Activated T-cell treated with anti-CD3 and anti-CD28 coated beads, Interleukin-2, amount 50 U/mL, for 1 hour (primary cell): ENCODE results near the gene FAM53B.

ENCODE experiments used
- DNase-seq: peaks from one replicate; pipeline ENCODE4 v3.0.0-alpha.2; 2020

FAM53B gene

DNA sequence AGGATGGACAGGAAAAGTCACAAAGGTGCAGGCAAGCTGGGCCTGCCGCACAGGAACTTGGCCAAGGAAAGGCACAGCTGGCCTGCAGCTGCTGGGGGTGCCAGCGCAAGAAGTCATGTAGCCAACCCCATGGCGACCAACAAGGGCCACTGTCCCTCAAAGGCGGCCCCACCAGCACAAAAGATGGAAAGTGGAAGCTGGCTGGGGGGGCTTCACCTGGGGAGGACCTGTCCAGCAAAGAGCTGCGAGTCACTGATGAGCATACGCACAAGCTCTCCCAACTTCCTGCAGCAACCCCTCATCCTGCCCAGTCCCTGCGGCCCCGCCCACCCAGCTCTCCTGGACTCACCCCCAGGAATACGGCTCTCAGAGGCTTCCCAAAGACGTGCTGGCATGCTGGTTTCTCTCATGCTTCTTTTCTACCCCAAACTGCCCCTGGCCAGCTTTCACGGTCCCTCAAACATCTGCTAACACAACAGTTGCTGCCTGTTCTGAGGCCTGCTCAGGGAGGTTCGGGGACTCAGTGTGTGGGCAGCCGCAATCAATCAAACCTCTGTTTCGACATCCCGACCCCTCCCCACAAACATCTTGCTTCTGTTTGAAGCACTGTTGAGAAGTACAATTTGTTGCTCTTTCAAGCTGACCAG lies 67.6 kb downstream of the FAM53B start:
- DNase-seq, result no peak

DNA sequence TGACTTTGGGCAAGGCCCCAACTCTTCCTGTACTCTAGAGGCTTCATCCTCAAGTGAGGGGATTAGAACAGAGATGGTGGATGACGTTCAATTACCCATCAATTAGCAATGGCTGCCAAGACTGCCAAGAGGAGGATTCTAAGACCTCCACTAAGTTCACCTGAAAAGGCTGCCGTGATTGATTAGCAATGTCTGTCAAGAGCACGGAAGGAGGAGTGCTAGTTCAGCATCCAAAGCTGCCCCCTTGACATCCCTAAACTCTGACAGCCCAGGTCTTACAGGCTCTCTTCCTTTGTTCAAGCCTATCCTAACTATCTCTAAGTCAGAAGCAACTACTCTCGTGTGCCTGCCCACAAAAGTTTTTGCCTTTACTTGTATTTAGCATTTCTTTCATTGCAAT lies 68.4 kb downstream of the FAM53B start:
- DNase-seq, result no peak

DNA sequence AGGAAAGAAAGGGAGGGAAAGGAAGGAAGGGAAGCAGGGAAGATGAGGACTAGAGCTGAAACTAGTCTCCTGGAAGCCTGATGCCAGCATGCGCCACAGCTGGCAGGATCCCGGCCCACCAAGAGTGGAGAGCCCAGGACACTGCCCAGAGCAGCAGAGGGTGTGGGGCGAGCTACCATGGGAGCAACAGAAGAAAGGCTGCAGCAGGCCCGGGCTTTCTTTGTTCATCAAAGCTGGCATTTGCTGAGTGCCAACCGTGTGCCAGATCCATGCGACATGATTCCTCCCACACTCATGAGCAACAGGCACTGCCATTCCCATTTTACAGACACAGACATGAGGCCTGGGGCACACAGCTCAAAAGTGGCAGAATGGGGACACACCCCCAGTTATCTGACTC lies 68.9 kb downstream of the FAM53B start:
- DNase-seq, result no peak

DNA sequence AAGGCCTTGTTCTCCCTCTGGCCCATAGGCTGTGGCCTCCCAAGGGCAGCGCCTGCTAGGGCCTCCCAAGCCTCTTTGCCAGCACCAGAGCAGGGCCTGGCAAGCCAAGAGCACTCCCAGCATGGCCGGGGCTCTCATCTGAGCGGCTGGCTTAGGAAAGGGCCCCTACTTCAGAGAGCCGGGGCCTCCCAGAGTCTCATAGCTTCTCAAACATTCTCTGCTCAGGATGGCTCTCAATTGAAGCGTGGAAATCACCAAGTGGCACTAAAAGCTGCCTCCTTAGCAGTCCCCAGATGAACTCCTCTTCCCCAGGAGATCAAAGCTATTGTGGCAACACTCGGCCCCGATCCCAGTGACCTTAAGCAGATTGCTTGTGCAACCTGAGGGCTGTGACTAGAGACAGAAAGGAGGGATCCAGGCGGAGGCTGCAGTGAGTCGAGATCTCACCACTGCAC lies 69.4 kb downstream of the FAM53B start:
- DNase-seq, result no peak

DNA sequence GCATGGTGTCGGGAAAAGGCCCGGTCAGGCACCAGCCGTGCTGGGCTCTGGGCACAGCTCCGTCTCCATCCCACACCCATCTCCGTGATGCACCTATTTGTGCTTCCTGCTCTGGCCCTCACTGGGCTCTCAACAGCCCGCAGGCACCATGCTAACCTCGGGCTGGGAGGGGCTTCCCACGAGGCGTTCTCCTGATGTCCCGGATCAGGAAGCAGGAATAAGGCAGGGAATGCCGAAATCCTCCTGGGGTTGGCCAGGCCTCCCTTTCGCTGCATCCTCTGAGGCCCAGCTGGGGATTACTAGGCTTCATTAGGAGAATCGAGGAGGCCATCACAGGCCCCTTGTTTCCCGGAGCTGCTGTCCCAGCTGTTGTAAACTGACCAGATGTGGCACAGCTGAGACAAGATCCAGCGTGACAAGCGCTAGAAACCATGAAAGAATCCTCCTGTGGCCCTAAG lies 72.0 kb downstream of the FAM53B start:
- no peak for DNase-seq

DNA sequence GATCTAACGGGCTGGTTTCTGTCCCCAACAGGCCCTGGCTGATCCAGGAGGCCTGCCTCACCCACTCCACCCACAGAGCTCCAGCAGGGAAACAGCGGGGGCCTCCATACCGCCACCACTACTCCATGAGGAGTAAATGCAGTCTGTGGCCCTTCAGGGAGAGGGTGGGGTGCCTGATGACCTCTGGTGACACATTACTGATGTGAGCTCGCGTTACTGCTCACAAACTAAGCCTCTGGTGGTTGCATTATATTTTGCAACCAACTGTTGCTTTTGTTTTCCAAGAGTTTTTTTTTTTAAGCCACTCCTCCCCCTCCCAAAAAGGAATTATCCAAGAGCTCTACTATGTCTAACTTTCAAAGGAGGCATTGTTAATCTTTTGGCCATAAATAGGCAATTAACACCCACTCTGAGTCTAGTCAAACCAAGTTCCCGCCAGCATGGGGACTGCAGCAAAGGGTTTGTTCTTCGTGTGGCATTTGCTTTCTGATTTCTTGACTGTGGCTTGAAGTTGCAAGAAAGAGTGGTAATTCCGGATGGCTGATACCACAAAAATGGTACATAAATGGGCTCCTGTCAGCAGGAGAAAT lies 72.6 kb downstream of the FAM53B start:
- DNase-seq, result no peak

DNA sequence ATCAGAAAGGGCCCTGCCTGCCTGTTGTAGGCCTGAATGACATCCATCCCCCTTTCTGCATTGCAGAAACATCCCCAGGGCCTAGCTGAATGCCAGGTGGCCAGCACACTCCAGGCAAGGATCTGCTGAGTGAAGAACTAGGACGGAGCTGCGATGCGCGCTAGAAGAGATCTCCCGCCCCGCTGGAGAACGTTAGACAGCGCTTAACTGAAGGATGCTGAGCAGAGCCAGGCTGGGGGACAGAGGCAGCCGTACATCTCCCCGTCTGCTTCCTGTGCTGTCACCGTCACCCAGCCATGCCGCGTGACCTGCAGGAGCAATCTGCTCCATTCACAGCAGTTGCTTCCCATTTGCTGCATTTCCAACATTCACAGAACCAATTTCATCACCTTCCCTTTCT lies 73.3 kb downstream of the FAM53B start:
- DNase-seq, result no peak

DNA sequence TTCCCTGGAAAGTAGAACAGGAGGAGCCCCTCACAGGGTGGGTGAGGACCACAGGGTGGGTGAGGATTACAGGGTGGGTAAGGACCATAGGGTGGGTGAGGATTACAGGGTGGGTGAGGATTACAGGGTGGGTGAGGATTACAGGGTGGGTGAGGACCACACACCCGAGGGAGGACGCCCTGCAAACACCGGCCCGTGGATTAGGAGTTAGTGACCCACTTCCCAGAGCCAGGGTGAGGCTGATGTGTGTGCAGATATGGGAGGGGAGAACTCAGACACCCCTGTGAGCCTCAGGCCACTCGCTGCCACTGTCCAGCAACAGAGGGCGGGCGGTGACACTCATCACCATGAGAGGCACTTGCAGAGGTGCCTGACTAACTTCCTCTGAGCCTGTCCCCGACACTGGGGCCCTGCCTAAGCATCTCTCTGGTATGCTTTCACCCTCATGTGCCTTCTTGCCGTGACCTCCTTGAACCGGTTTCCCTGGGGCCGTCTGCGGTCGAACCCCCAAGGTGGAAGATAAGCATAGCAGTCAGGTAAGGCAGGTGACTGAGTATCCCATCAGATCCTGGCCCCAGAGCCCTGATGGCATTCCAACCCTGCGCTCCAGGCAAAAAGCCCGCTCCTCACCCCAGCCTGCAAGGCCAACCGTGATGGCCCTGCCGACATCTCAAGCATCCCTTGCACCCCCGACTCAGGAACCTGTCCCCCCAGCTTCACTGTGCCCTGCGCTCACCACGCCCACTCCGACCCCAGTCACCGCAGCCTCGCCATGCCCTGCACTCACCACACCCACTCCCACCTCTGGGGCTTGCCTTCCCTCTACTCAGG lies 74.1 kb downstream of the FAM53B start:
- DNase-seq, result no peak

DNA sequence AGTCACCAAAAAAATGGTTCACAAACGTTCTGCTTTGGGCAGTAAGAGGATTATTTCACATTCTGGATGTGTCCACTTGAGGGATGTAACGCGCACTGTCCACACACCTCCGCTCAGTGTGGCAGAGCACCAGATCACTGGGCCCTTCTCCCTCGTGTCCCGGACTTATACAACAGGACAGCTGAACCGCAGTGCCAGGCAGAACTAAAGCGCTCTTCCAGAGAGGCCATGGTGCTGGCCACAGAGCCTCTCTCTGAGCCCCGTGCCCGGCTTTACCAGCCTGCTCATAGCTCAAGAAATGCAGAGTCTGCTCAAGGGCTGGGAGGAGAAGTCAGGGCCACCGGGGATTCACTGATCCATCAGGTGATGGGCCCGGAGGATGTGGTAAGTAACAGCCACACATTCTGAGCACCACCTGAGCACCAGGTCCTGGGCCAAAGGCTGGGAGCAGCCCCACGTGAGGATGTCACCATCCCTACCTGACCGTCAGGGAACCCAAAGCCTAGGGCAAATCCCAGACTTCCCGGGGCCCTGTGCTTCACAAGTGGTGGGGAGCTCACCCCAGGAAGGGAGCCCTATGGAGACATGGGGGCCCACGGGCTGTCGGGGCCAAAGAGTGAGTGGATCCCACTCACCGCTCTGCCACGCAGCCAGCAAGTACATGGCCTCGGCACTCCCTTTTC lies 74.9 kb downstream of the FAM53B start:
- no peak for DNase-seq

DNA sequence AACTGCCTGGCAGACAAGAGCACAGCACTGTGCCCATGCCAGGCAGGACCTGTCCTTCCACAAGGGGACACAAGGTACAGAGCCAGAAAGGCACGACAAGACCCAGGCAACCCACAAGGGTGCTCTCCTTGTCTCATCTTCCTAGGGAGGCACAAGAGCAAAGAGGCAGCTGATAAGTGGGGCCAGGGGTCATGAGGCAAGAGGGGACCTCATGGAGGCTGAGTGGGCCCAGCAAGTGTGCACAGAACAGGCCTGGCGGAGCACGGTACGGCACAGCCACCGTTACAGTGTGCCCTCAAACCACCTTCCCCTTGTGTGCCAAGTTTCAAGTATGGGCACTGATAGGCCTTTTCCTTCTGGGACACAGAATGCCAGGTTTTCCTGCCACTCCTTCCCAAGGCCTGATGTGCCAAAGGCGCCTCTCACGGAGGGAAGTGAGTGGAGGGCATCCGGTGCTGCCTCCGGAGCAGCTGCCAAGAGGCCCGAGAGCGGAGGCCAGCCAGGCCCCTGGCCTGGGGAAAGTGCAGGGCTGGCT lies 75.6 kb downstream of the FAM53B start:
- DNase-seq, result no peak

DNA sequence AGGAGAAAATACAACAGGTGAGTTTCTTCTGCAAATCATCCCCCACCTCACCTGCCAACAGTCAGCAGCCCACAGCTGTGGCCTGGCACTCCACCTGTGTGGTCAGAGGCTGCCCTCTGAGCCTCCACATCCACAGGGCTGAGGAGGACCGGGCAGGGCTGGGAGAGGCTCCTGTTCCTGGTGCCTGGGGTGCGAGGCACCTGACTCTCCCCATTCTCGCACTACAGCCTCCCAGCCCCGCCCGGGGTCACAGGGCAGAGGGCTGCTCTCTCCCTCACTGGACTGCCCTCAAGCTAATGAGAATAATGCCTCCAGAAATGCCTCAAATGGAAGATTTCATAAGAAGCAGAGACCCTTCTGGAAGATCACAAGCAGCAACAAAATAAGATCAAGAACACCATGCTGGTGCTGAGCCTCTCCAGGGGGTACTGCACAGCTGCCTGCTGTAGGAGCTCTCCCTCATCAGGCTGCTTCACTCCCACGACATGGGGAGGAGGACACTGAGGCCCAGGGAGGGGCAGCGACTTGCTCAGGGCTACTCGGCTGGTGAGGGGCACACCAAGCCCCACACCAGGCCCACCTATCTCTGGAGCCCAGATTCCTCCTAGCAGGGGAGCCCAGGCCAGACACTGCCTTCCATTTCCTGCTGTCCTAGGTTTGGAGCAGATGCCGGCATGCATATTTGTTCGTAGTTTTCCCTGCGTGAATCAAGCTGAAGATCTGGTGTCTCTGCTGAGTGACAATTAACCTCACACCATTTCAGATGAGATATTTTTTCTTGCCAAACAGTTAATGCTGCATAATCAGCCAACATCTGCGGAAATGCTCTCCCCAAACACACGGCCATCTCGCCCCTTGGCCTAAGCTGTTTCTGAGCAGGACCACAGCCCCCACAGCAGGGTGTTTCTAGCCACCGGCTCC lies 76.5 kb downstream of the FAM53B start:
- DNase-seq, result no peak

DNA sequence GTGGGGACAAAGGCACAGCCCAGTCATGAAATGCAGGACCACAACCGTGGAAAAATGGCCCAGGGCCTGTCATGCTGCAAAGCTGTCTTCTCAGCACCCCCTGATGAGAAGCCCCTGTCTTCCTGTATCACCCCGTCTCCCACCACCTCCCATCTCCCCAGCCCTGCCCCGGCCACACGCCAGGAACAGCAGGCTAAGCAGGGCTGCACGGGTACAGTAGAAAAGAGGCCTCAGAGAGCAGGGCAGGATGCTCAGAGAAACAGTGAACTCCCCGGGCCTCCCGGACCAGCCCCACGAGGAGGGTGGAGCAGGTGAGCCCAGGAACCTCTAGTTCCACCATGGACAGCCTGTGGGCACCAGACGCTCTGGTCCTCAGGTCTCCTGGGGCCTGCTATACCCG lies 77.7 kb downstream of the FAM53B start:
- DNase-seq, result no peak

DNA sequence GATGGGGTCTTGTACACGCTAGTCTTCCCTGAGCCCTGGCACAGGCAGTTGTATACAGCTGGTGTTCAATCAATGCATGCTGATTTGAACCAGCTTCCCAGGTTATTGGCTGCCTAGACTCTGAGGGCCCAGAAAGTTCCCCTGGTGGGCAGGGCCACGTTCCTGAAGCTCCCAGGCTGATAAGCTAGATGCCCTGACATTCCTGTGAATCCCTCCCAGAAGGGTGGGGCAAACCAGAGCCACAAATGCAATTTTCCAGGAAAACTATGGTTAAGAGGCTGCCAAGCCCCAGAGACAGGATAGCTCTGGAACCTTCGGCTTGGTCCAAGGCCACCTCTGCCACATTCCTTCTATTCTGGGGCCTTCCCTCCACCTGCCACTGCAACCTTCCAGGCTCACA lies 78.2 kb downstream of the FAM53B start:
- DNase-seq, result no peak

DNA sequence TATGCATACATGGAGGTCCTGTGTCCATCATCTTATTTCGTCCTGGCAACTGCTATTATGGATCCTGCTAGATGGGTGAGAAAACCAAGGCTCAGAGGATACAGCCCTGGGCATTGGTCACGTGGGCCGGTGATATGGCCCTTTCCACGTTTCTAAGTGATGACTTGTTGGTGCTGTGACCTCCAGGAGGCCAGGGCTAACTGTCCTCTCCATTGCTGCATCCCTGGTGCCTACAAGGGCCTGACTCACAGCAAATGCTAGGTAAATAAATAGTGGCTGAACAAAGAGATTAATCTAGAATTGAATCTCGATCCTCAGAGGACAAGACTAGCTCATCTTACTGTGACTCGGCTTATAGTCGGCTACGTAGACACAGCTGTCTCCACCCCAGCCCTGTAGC lies 78.6 kb downstream of the FAM53B start:
- no peak for DNase-seq

DNA sequence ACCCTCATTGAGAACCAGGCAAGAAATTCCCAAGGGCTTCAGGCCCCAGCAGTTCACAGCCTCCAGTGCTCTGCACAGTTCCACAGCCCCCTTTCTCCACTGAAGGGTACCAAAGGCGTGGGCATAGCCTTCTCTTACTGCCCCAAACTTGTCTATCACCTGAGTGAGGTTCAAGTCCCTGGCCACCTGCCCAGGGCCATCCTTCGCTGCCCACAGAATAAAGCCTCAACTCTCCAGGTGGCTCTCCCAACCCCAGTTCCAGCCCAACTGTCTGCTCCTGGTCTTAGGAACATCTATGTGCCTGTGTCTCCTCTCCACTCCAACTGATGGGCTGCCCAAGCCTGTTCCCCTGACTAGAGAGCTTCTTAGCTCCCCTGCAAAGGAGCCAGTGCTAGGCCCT lies 79.1 kb downstream of the FAM53B start:
- no peak for DNase-seq

DNA sequence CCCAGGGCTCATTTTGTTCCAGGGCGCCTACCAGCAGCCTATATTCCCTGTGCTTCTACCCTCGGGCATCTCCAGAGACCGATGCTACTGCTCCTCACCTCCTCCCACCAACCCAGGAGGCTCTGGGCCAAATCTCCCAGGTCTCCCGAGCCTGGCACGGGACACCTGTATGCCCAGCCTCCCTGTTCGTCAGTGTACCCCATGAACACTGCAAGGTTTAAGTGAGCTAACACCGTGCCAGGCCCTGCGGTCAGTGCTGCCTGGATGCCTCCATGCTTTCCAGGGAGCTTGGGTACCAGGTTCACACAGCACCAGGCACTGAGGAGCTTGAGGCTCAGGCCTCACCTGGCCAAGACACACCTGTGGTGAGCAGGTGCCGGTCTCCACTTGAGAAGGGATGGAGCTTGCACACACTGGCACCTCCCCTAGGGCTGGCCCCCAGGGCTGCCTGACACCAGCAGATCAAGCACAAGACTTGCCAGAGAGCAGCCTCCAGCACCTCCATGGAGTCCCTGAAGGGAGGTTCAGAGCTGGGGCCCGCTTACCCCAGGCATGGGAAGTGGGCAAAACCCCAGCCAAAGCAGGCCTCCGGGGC lies 80.3 kb downstream of the FAM53B start:
- no peak for DNase-seq

DNA sequence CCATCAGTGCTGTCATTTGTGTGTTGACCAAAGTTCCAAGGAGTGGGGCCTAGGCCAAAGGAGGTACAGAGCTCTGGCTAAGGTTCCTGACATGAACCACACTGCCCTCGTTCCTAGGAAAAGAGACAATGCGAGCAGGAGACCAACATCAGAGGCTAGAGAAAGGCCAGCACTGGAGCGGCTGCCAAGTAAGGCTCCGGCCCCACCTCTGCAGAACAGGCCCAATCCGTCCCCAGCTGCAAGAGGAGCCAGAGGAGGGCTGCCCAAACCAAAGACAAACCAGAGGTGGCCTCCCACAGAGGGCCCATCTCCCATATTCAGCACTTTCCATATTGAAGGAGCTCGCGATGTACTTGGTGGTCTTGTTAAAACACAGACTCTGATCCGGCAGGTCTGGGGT lies 81.0 kb downstream of the FAM53B start:
- DNase-seq, result no peak

DNA sequence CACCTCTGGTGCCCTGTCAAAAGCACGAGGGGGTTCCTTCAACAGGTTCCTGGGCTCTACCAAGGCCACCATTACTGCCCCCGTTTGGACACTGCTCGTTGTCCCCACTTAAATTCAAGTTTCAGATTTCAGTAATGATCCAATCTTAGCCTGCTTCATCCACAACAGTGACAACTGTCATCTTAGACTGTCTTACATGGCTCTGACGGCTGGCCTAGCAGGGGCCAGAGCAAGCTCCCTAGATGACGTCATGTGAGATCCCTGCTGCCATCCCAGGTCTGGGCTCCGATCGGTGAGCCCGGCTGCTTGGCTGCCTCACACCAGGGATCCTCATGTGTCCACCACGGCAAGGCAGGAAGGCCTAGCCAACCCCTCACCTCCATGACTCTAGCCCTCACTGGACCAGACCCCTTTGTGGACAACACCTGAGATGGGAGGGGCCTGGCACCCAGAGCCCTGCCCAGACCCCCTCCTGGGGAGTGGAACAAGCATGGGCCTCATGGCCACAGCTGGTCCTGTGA lies 82.5 kb downstream of the FAM53B start:
- DNase-seq, result no peak

DNA sequence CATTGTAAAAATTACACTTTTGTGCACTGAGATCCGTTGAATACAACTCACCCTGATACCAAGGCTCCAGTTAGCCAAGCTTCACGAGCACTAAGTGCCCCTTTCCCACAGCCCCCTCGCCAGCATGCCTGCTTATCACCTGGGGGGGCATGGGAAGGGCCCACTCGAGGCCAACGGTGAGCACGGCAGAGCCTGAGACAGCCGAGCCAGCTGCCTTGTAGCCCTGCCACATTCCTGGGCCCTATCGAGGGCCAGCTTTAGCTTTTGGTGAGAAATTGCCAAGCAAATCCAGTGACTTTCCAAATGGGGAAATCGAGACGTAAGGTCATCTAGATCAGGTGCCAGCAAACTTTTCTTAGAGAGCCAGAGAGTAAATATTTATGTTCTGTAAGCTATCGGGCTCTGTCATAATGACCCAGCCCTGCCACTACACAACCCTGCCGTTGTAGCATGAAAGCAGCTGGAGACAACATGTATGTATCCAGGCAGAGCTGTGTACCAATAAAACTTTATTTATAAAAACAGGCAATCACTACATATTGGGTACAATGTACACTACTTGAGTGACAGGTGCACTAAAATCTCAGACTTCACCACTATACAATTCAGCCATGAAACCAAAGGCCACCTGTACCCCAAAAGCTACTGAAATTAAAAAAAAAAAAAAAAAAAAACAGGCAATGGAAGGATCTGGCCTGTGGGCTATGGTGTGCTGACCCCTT lies 83.6 kb downstream of the FAM53B start:
- no peak for DNase-seq

DNA sequence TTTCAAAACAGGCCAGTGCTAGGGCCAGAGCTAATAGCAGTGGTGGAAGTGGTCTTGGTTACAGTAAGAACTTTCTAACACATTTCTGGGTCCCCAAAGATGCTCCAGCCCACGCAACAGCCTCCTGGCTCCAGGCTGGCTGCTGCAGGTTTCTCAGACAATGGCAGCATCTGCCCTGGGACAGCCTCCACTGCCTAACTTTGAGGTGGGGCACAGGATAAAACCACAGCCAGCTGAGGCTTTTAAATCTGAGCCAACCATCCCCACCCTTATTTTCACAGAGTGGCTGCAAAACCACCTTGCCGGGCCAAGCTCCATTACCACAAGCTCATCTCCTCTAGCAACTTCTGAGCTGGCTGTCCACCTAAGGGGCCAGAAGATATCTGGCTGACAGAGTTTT lies 84.8 kb downstream of the FAM53B start:
- DNase-seq, result no peak
